Mesenchymal stem cell (in vitro differentiated cells and primary cell): ENCODE data around the gene TMPRSS13.

Source experiments
- DNase-seq: peaks from one replicate; pipeline ENCODE4 v3.0.0-alpha.2; 2013
- H2AFZ ChIP-seq: one replicate; pipeline ENCODE4 v1.6.1; 2013; ENCODE audit warnings: low read depth, mild to moderate bottlenecking, control low read depth, inconsistent platforms, low read length, moderate library complexity
- H2AK5ac ChIP-seq: 2 replicates; pipeline ENCODE4 v1.6.1; 2013; ENCODE audit warnings: low read length, moderate library complexity, mild to moderate bottlenecking, inconsistent platforms; ENCODE audit not compliant: severe bottlenecking
- H2BK120ac ChIP-seq: one replicate; pipeline ENCODE4 v1.6.1; 2013; ENCODE audit warnings: low read depth, mild to moderate bottlenecking, inconsistent platforms, low read length, moderate library complexity
- H2BK12ac ChIP-seq, 2 experiments: one replicate each; pipeline ENCODE4 v1.6.1; 2013; ENCODE audit warnings: inconsistent platforms in 2 of 2, low read length in 2 of 2, mild to moderate bottlenecking in 2 of 2, moderate library complexity in 2 of 2, control low read depth in 1 of 2
- H2BK15ac ChIP-seq: one replicate; pipeline ENCODE4 v1.6.1; 2013; ENCODE audit warnings: mild to moderate bottlenecking, low read depth, inconsistent platforms; ENCODE audit not compliant: poor library complexity, severe bottlenecking
- H2BK5ac ChIP-seq: 2 replicates; pipeline ENCODE4 v1.6.1; 2013; ENCODE audit warnings: low read depth, mild to moderate bottlenecking, low read length, control low read depth, inconsistent platforms; ENCODE audit not compliant: poor library complexity, severe bottlenecking
- H3K14ac ChIP-seq, 2 experiments: one replicate each; pipeline ENCODE4 v1.6.1; 2013; ENCODE audit warnings: inconsistent platforms in 2 of 2, low read length in 2 of 2, control low read depth in 1 of 2, mild to moderate bottlenecking in 1 of 2, moderate library complexity in 1 of 2
- H3K18ac ChIP-seq, 2 experiments: one replicate each; pipeline ENCODE4 v1.6.1; 2013; ENCODE audit warnings: inconsistent platforms in 2 of 2, low read length in 2 of 2, control low read depth in 1 of 2, low read depth in 1 of 2, mild to moderate bottlenecking in 1 of 2
- H3K23ac ChIP-seq, 2 experiments: one replicate each; pipeline ENCODE4 v1.6.1; 2013; ENCODE audit warnings: inconsistent platforms in 2 of 2, low read length in 2 of 2, mild to moderate bottlenecking in 2 of 2, moderate library complexity in 2 of 2, control low read depth in 1 of 2
- H3K27ac ChIP-seq: 2 replicates; pipeline ENCODE4 v1.5.1; 2013; ENCODE audit warnings: mild to moderate bottlenecking, moderate library complexity, low read length, control low read depth, inconsistent platforms; ENCODE audit not compliant: poor library complexity, severe bottlenecking
- H3K27me3 ChIP-seq, 2 experiments: 2 replicates each; pipeline versions ENCODE4 v1.6.1 to v1.7.0; 2013; ENCODE audit warnings: low read length in 2 of 2, mild to moderate bottlenecking in 2 of 2, moderate library complexity in 2 of 2, control low read depth in 1 of 2, inconsistent platforms in 1 of 2; ENCODE audit not compliant: control insufficient read depth in 1 of 2, insufficient read depth in 1 of 2
- H3K36me3 ChIP-seq, 2 experiments: 2 replicates each; pipeline versions ENCODE4 v1.6.1 to v1.7.0; 2013; ENCODE audit warnings: low read length in 2 of 2, control low read depth in 1 of 2, inconsistent platforms in 1 of 2, low read depth in 1 of 2, mild to moderate bottlenecking in 1 of 2; ENCODE audit not compliant: insufficient read depth in 2 of 2, control insufficient read depth in 1 of 2
- H3K4ac ChIP-seq, 2 experiments: one replicate each; pipeline ENCODE4 v1.6.1; 2013; ENCODE audit warnings: inconsistent platforms in 2 of 2, low read length in 2 of 2, mild to moderate bottlenecking in 2 of 2, moderate library complexity in 2 of 2, control low read depth in 1 of 2, low read depth in 1 of 2
- H3K4me1 ChIP-seq: 2 replicates; pipeline ENCODE4 v1.6.1; 2013; ENCODE audit warnings: low read depth, low read length, control low read depth; ENCODE audit not compliant: control insufficient read depth, insufficient read depth
- H3K4me2 ChIP-seq: 2 replicates; pipeline ENCODE4 v1.6.1; 2013; ENCODE audit warnings: low read length, mild to moderate bottlenecking, inconsistent platforms; ENCODE audit not compliant: poor library complexity, severe bottlenecking
- H3K4me3 ChIP-seq, 2 experiments: 2 replicates each; pipeline versions ENCODE4 v1.5.1 to v1.7.0; 2013; ENCODE audit warnings: low read length in 2 of 2, mild to moderate bottlenecking in 2 of 2, control low read depth in 1 of 2, low read depth in 1 of 2; ENCODE audit not compliant: insufficient read depth in 1 of 2
- H3K79me1 ChIP-seq: replicated peaks from 2 replicates; pipeline ENCODE4 v1.6.1; 2013; ENCODE audit warnings: mild to moderate bottlenecking, control low read depth, low read length, inconsistent platforms; ENCODE audit not compliant: poor library complexity, severe bottlenecking
- H3K9ac ChIP-seq: 2 replicates; pipeline ENCODE4 v1.7.0; 2013; ENCODE audit warnings: mild to moderate bottlenecking, low read length, moderate library complexity
- H3K9me3 ChIP-seq: 2 replicates; pipeline ENCODE4 v1.7.0; 2013; ENCODE audit warnings: mild to moderate bottlenecking, low read length; ENCODE audit not compliant: control insufficient read depth
- H4K8ac ChIP-seq: one replicate; pipeline ENCODE4 v1.6.1; 2013; ENCODE audit warnings: inconsistent platforms, mild to moderate bottlenecking, low read length, moderate library complexity
- H4K91ac ChIP-seq: one replicate; pipeline ENCODE4 v1.6.1; 2013; ENCODE audit warnings: mild to moderate bottlenecking, low read length, inconsistent platforms
- WGBS: methylation state at CpG from one replicate; pipeline ENCODE4 v1.1.7; 2013; ENCODE audit warnings: mixed read lengths; 5-methylcytosine and 5-hydroxymethylcytosine counted together

TMPRSS13 gene

GRCh38 chr11:117933930-117934329 lies 4.7 kb upstream of the TMPRSS13 start:
- peaks cover 2 to 43% of the 10 kb centered on the region in 2 experiments for H3K27me3 ChIP-seq
- H3K9ac ChIP-seq = no peak overlapping the region
- no peak overlapping the region for H2BK15ac ChIP-seq
- no peak overlapping the region for H3K23ac ChIP-seq
- no peak overlapping the region for H3K4ac ChIP-seq
- H3K36me3 ChIP-seq = no peaks in the 10 kb centered on the region
- no peak overlapping the region for H2BK5ac ChIP-seq
- no peak overlapping the region for H4K8ac ChIP-seq
- 75% methylated on average over 5 of the region's 5 CpGs for WGBS
- H3K14ac ChIP-seq = no peak overlapping the region
- H3K27ac ChIP-seq = no peak overlapping the region
- H3K4me1 ChIP-seq = peaks cover 9% of the 10 kb centered on the region
- no peak overlapping the region for H3K4me3 ChIP-seq
- H4K91ac ChIP-seq = no peak overlapping the region
- H3K79me1 ChIP-seq = no peaks in the 10 kb centered on the region
- no peak overlapping the region for H3K18ac ChIP-seq
- no peak overlapping the region for H2AK5ac ChIP-seq
- no peak overlapping the region for H2AFZ ChIP-seq
- no peak overlapping the region for H2BK120ac ChIP-seq
- no peaks in the 10 kb centered on the region for H3K9me3 ChIP-seq
- H3K4me2 ChIP-seq = no peak overlapping the region
- no peak for DNase-seq
- no peak overlapping the region for H2BK12ac ChIP-seq

- Histone ChIP-seq H3K4ac (no peak overlapping the region), H3K4me2 (no peak overlapping the region), H2BK120ac (no peak overlapping the region), H2AFZ (no peak overlapping the region), H3K14ac (no peak overlapping the region), H2BK15ac (no peak overlapping the region), H2BK5ac (no peak overlapping the region), H4K8ac (no peak overlapping the region), H3K36me3 (no peaks in the 10 kb centered on the region), H3K79me1 (no peaks in the 10 kb centered on the region), H2AK5ac (no peak overlapping the region), H3K4me1 (peaks cover 9% of the 10 kb centered on the region), H3K23ac (no peak overlapping the region), H3K27ac (no peak overlapping the region), H3K9me3 (no peaks in the 10 kb centered on the region), H3K18ac (no peak overlapping the region), H4K91ac (no peak overlapping the region), H3K4me3 (no peak overlapping the region), H2BK12ac (no peak overlapping the region), H3K9ac (no peak overlapping the region), H3K27me3 (peaks cover 6 to 46% of the 10 kb centered on the region in 2 experiments)
- WGBS = 96% methylated on average over 4 of the region's 4 CpGs
- no peak for DNase-seq
Observed at GRCh38 chr11:117933475-117933874, 4.3 kb upstream of the TMPRSS13 start.

GRCh38 chr11:117932947-117933346 lies 3.7 kb upstream of the TMPRSS13 start:
- peaks cover 9% of the 10 kb centered on the region for H3K4me1 ChIP-seq
- no peak overlapping the region for H3K18ac ChIP-seq
- H2BK12ac ChIP-seq = no peak overlapping the region
- no peak overlapping the region for H3K4me3 ChIP-seq
- no peak overlapping the region for H3K9ac ChIP-seq
- H3K27me3 ChIP-seq = peaks cover 12 to 48% of the 10 kb centered on the region in 2 experiments
- no peak overlapping the region for H3K23ac ChIP-seq
- no peak overlapping the region for H2BK120ac ChIP-seq
- no peak for DNase-seq
- H2BK5ac ChIP-seq = no peak overlapping the region
- no peak overlapping the region for H4K8ac ChIP-seq
- no peak overlapping the region for H2AFZ ChIP-seq
- no peak overlapping the region for H3K4me2 ChIP-seq
- no peaks in the 10 kb centered on the region for H3K79me1 ChIP-seq
- H3K36me3 ChIP-seq = no peaks in the 10 kb centered on the region
- no peak overlapping the region for H2AK5ac ChIP-seq
- no peak overlapping the region for H3K14ac ChIP-seq
- no peak overlapping the region for H4K91ac ChIP-seq
- WGBS = 64% methylated on average over 3 of the region's 3 CpGs
- H3K4ac ChIP-seq = no peak overlapping the region
- no peaks in the 10 kb centered on the region for H3K9me3 ChIP-seq
- H2BK15ac ChIP-seq = no peak overlapping the region
- H3K27ac ChIP-seq = no peak overlapping the region

- H2BK12ac ChIP-seq = no peak overlapping the region
- peaks cover 17 to 53% of the 10 kb centered on the region in 2 experiments for H3K27me3 ChIP-seq
- no peak overlapping the region for H4K91ac ChIP-seq
- no peak overlapping the region for H3K23ac ChIP-seq
- no peak for DNase-seq
- H4K8ac ChIP-seq = no peak overlapping the region
- H3K4me1 ChIP-seq = peaks cover 9% of the 10 kb centered on the region
- H2BK5ac ChIP-seq = no peak overlapping the region
- H2BK120ac ChIP-seq = no peak overlapping the region
- no peak overlapping the region for H3K4me2 ChIP-seq
- H3K4ac ChIP-seq = no peak overlapping the region
- no peak overlapping the region for H3K27ac ChIP-seq
- H2BK15ac ChIP-seq = no peak overlapping the region
- H2AFZ ChIP-seq = no peak overlapping the region
- H3K4me3 ChIP-seq = no peak overlapping the region
- H3K14ac ChIP-seq = no peak overlapping the region
- H2AK5ac ChIP-seq = peak overlapping the region; percentile 17
- 86% methylated on average over 6 of the region's 6 CpGs for WGBS
- no peaks in the 10 kb centered on the region for H3K9me3 ChIP-seq
- no peaks in the 10 kb centered on the region for H3K36me3 ChIP-seq
- no peaks in the 10 kb centered on the region for H3K79me1 ChIP-seq
- H3K9ac ChIP-seq = no peak overlapping the region
- no peak overlapping the region for H3K18ac ChIP-seq
Observed at GRCh38 chr11:117932426-117932825, 3.2 kb upstream of the TMPRSS13 start.
